Fibroblast of mammary gland (primary cell): ENCODE data around the gene PRIMPOL.
A peak's percentile ranks its signal among the peaks of the same experiment; 100 is the strongest.

ENCODE experiments used
- DNase-seq: peaks from one replicate; pipeline ENCODE4 v3.0.0-alpha.2; 2010; ENCODE audit warnings: low read depth
- H3K4me3 ChIP-seq: 2 replicates; pipeline ENCODE4 v1.5.1; 2011; ENCODE audit warnings: low read depth, mild to moderate bottlenecking, low read length, moderate library complexity; ENCODE audit not compliant: control insufficient read depth
- TF ChIP-seq, protein P1 (sequence below): conservative IDR thresholded peaks from 2 replicates; pipeline ENCODE4 v1.5.1; 2011; ENCODE audit warnings: low read depth, low read length, inconsistent platforms; ENCODE audit not compliant: control insufficient read depth, insufficient read depth

Gene PRIMPOL

DNA sequence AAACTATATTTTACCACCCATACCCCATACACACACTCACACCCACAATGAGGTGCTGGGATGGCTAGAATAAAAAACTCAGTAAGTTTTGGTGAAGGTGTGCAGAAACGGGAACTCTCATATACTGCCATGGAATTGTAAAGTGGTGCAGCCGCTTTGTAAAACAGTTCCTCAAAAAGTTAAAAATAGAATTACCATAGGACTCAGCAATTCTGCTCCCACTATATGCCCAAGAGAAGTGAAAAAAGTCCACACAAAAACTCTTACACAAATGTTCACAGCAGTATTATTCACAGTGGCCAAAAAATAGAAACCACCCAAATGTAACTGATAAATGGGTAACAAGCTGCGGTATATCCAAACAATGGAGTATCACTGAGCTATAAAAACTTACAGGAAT is 77.9 kb downstream of the PRIMPOL start:
- H3K4me3 ChIP-seq: no peak overlapping the region
- TF ChIP-seq, protein P1, sequence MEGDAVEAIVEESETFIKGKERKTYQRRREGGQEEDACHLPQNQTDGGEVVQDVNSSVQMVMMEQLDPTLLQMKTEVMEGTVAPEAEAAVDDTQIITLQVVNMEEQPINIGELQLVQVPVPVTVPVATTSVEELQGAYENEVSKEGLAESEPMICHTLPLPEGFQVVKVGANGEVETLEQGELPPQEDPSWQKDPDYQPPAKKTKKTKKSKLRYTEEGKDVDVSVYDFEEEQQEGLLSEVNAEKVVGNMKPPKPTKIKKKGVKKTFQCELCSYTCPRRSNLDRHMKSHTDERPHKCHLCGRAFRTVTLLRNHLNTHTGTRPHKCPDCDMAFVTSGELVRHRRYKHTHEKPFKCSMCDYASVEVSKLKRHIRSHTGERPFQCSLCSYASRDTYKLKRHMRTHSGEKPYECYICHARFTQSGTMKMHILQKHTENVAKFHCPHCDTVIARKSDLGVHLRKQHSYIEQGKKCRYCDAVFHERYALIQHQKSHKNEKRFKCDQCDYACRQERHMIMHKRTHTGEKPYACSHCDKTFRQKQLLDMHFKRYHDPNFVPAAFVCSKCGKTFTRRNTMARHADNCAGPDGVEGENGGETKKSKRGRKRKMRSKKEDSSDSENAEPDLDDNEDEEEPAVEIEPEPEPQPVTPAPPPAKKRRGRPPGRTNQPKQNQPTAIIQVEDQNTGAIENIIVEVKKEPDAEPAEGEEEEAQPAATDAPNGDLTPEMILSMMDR: no peak
- DNase-seq: no peak

DNA sequence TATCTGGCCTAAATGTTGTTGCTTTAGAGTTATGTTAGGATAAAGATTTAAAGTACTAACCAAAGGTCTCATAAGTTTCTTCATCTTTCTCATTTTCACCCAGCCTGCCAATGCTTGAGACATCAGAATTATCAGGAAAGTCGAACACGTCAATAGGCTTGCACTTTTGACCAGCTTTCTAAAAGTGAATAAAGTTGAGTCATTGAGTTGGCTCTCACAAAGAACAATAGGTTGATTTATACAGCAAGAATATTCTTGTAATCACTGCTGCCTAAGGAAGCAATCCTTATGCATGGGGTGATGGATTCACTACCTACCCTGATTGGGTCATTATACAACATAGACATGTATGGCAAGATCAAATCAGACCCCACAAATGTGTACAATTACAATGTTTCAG is 79.3 kb downstream of the PRIMPOL start:
- peak; percentile 26 for DNase-seq
- H3K4me3 ChIP-seq: no peak overlapping the region
- TF ChIP-seq, protein P1: no peak

DNA sequence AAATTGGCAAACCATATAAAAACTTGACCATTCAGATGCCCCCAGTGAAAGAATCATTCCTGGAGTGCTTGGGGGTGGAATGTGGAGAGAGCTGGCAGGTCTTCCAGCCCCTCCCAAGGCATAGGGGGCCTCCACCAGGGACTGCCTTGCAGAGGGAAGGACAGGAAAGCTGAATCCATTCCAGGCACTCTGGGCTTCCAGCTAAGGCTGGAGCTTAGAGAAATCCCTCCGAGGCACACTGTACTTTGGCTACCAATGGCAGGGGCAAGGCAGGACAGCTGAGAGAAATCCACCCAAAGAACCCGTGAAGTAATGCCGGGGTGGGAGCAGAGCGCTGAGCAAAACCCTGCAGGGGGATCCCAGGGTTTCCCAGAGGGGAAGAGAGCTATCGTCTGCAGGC is 80.4 kb downstream of the PRIMPOL start:
- TF ChIP-seq, protein P1: no peak

DNA sequence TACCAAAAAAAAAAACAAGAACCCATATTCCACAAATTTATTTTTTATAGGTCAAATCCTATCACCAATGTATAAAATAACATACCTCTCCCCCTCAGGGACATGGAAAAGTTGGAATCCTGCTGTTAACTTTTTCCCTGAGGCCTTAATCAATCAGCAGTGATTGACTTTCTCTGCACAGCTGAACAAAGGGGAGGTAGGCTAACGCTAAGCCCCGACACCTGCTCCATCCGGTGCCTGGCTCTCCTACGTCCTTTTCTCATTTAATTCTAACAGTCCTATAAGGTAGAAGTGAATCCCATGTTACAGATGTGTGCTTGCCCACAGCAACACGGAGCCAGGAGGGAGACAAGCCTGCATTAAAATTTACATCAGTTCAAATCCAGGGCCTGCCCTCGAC is 81.5 kb downstream of the PRIMPOL start:
- DNase-seq: no peak
- no peak overlapping the region for H3K4me3 ChIP-seq
- TF ChIP-seq, protein P1: no peak

More for the DNA sequence above, 80.4 kb downstream of the PRIMPOL start:
- H3K4me3 ChIP-seq: no peak overlapping the region
- DNase-seq: no peak

DNA sequence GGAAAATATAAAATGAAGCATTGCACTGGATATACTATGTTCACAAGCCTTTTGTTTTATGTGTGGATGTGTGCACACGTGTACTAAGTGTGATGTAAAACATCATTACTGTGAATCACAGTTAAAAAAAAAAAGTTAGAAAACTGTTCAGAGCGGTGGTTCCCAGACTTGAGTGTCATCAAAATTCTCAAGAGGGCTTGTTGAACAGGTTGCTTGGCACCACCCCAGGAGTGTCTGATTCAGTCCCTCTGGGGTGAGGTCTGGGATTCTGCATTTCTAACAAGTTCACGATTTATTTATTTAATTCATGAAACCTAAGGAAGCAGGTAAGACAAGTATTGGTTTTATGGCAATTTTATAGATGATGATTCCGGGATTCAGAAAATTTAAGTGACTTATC is 82.6 kb downstream of the PRIMPOL start:
- no peak overlapping the region for H3K4me3 ChIP-seq
- TF ChIP-seq, protein P1: no peak
- DNase-seq: peak; percentile 74

DNA sequence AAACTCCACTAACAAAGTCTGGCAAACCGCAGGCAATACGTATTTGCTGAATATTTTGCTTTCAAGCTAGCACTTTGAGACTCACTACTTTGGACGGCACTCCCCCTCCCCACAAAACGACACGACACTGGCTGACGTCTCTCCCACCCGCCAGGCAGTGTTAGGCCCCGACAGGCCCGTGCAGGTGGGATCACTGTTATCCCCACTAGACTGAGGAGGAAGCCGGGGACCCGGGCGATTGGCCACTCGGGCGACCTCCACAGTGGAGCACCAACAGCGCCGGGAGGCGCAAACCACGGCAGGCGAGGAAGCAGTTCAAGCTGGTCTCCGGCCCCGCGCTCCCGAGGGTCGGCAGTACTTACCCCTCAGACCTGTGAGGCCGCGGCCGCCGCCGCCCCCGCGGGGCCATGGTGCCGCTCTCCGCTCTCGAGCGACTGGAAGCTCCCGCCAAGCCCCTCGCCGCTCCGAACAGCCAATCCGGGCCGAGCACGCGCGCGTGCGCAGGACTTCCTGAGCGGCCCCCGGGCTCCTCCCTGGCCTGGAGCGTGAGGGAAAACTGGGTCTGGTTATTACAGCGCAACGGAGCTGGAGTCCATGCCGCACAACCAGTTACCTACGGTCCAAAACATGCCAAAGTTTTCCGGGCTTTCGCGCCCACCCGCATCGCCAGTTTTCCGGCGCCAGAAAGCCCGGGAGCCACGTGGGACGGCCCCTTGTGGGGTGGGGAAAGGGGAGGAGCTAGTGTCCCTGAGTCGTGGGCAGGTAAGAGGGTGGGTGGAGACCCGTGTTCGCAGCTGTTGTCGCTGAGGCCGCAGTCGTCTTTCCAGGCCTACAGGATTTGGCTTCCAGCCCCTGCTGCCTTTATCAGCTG is 84.4 kb downstream of the PRIMPOL start, which contains the start of gene CENPU:
CENPU (minus strand) TSS at position 443 of the 871 bp plus-strand sequence; CDS start at position 409, 34 bp downstream.
- DNase-seq: peak; percentile 98
- H3K4me3 ChIP-seq: peak within 1 kb of the TSS; percentile 80
- TF ChIP-seq, protein P1: no peak
